Esophagus muscularis mucosa (tissue), 4 donors: Measurements from ENCODE around the gene CLRN2. TPM values are rescaled to one million over a fixed set of nuclear protein-coding genes. Genes with fewer than 3 reads are reported as not detected.

Source experiments
- DNase-seq: peaks from one replicate; pipeline ENCODE4 v3.0.0-alpha.2; 2017; ENCODE audit errors: extremely low spot score
- H3K27ac ChIP-seq, 4 donors: fragments of 200-600 bp; sonication (generic); replicated peaks in 1 of 4; 1 replicate in 3 of 4; 2 replicates in 1 of 4; pipeline ENCODE4 v1.5.1; 2016 to 2019; ENCODE audit warnings: mild to moderate bottlenecking in 1 of 4
- H3K27me3 ChIP-seq, 4 donors: fragments of 200-600 bp; sonication (generic); one replicate each; pipeline versions ENCODE4 v1.5.1 to v1.6.0; 2016 to 2019
- H3K36me3 ChIP-seq, 4 donors: fragments of 200-600 bp; sonication (generic); one replicate each; pipeline ENCODE4 v1.5.1; 2016 to 2019
- H3K4me1 ChIP-seq, 4 donors: fragments of 200-600 bp; sonication (generic); one replicate each; pipeline ENCODE4 v1.5.1; 2016 to 2019
- H3K4me3 ChIP-seq, 4 donors: fragments of 200-600 bp; sonication (generic); 1 replicate in 2 of 4; 2 replicates in 2 of 4; pipeline ENCODE4 v1.5.1; 2016 to 2019; ENCODE audit warnings: mild to moderate bottlenecking in 4 of 4, moderate library complexity in 1 of 4
- H3K9me3 ChIP-seq, 4 donors: fragments of 200-600 bp; sonication (generic); 1 replicate in 3 of 4; 2 replicates in 1 of 4; pipeline ENCODE4 v1.5.1; 2016 to 2019
- EP300 ChIP-seq: sonication (generic); formaldehyde crosslinking; IDR thresholded peaks from one replicate; pipeline ENCODE4 v1.6.1; 2017; ENCODE audit warnings: antibody characterized with exemption
- POLR2A ChIP-seq: fragments of 450-650 bp; IDR thresholded peaks from one replicate; pipeline ENCODE4 v1.6.1; 2017; ENCODE audit warnings: antibody characterized with exemption, moderate library complexity, mild to moderate bottlenecking, low read depth
- POLR2AphosphoS5 ChIP-seq, 2 donors: sonication (generic); formaldehyde crosslinking; IDR thresholded peaks; one replicate each; pipeline ENCODE4 v1.6.1; 2017; ENCODE audit warnings: antibody characterized with exemption in 2 of 2
- WGBS: methylation state at CpG from one replicate; pipeline ENCODE4 v1.1.5; 2018; 5-methylcytosine and 5-hydroxymethylcytosine counted together
- intact Hi-C: fragments of 100-400 bp; cut with DNase I; formaldehyde crosslinking; loops from one replicate; pipeline ENCODE4 v1.15.1; 2023
- total RNA-seq, 4 donors: library from RNA; depleted of rRNA; stranded (reverse); fragments of >200 nt; gene quantifications; one replicate each; pipeline versions ENCODE4 v1.1.0 to v1.2.1, GENCODE V29; 2016
- TF ChIP-seq, protein P1 (sequence below), 3 experiments: fragments of 200-600 bp in 2 of 3; fragments of 450-650 bp in 1 of 3; sonication (generic) in 2 of 3; IDR thresholded peaks; one replicate each; pipeline ENCODE4 v1.5.1; 2017 to 2019; ENCODE audit warnings: antibody characterized with exemption in 3 of 3, mild to moderate bottlenecking in 2 of 3, moderate library complexity in 1 of 3

The CLRN2 gene
- total RNA-seq, 4 donors from 2014 or later: not detected

DNA sequence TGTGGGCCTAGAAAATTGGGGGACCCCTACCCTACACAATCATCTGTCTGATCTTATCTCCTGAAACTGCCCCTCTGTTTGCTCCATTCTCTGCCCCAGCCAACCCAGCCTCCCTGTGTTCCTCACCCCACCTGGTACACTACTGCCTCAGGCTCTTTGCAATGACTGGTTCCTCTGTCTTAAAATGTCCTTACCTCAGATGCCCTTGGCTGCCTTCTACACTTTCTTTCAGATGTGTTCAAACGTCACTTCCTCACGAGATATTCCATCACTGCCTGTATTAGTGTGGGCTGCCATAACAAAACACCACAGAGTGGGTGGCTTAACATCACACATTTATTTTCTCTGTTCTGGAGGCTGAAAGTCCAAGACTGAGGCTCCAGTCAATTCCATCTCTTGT is 32.2 kb upstream of the CLRN2 start:
- intact Hi-C loops: no loop called here
- H3K9me3 ChIP-seq: peaks cover 0 to 21% (median 7%) of the 10 kb centered on the region in 4 donors
- 94% methylated on average over 2 of the region's 2 CpGs for WGBS
- peaks cover 21 to 79% (median 48%) of the 10 kb centered on the region in 4 donors for H3K36me3 ChIP-seq
- no peak for DNase-seq
- TF ChIP-seq POLR2AphosphoS5 (IDR thresholded peaks at IDR 0.05): no peak
- no peak for TF ChIP-seq EP300
- TF ChIP-seq POLR2A: no peak
- TF ChIP-seq, protein P1, sequence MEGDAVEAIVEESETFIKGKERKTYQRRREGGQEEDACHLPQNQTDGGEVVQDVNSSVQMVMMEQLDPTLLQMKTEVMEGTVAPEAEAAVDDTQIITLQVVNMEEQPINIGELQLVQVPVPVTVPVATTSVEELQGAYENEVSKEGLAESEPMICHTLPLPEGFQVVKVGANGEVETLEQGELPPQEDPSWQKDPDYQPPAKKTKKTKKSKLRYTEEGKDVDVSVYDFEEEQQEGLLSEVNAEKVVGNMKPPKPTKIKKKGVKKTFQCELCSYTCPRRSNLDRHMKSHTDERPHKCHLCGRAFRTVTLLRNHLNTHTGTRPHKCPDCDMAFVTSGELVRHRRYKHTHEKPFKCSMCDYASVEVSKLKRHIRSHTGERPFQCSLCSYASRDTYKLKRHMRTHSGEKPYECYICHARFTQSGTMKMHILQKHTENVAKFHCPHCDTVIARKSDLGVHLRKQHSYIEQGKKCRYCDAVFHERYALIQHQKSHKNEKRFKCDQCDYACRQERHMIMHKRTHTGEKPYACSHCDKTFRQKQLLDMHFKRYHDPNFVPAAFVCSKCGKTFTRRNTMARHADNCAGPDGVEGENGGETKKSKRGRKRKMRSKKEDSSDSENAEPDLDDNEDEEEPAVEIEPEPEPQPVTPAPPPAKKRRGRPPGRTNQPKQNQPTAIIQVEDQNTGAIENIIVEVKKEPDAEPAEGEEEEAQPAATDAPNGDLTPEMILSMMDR (IDR thresholded peaks at IDR 0.05): no peak
- no peaks in the 10 kb centered on the region for H3K4me1 ChIP-seq
- H3K27ac ChIP-seq: no peak overlapping the region
- no peaks in the 10 kb centered on the region for H3K27me3 ChIP-seq
- H3K4me3 ChIP-seq: no peak overlapping the region

DNA sequence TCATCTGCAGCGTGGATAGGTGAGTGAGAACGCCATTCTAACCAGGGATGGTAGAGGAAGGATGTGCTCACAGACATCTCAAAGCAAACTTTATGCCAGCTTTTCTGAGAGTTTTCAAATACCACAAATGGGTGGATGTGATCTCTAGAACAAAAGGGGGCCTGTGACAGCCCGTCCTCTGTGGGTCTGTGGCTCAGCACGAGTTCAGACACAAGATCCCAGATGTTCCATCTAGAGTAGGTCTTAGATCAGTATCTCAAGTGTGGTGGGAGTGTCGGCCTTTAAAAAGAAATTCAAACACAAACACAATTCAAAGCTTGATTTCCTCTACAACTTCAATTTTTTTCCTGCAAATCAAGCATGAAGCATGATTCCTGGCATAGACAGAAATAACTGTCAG is 25.8 kb upstream of the CLRN2 start:
- Histone ChIP-seq H3K9me3 (no peaks in the 10 kb centered on the region), H3K4me1 (peaks cover 0 to 24% (median 13%) of the 10 kb centered on the region in 4 donors), H3K4me3 (no peak overlapping the region), H3K27ac (no peak overlapping the region), H3K27me3 (no peaks in the 10 kb centered on the region), H3K36me3 (peaks cover 36 to 84% (median 70%) of the 10 kb centered on the region in 4 donors)
- WGBS: 93% methylated on average over 5 of the region's 5 CpGs
- DNase-seq: no peak
- TF ChIP-seq POLR2AphosphoS5 (IDR thresholded peaks at IDR 0.05) (no peak), EP300 (no peak), POLR2A (no peak)
- TF ChIP-seq, protein P1 (IDR thresholded peaks at IDR 0.05): no peak
- intact Hi-C loops: no loop called here

DNA sequence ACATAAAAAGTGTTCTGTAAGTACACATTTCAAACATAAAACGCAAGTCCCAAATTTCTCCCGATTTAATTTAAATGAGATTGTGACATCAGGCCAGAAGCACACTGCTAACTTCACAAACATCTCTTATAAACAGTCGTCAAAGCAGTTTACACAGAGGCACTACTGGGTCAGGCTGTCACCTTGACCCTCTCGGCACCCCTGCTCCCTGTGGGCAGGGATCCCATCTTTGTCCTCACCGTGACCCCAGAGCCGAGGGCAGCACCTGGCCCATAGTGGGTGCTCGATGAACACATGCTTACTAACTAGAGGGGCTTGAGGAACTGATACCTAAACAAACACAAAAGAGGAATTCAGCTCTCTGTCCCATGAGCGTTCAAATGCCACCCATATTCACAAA is 25.2 kb upstream of the CLRN2 start:
- no peaks in the 10 kb centered on the region for H3K9me3 ChIP-seq
- H3K4me3 ChIP-seq: no peak overlapping the region
- no peaks in the 10 kb centered on the region for H3K27me3 ChIP-seq
- no peak overlapping the region for H3K27ac ChIP-seq
- intact Hi-C loops: no loop called here
- no peak for DNase-seq
- peaks cover 33 to 86% (median 72%) of the 10 kb centered on the region in 4 donors for H3K36me3 ChIP-seq
- WGBS: 79% methylated on average over 8 of the region's 8 CpGs
- TF ChIP-seq, protein P1 (IDR thresholded peaks at IDR 0.05): no peak
- TF ChIP-seq POLR2A: no peak
- TF ChIP-seq POLR2AphosphoS5 (IDR thresholded peaks at IDR 0.05): no peak
- TF ChIP-seq EP300: no peak
- peaks cover 0 to 28% (median 15%) of the 10 kb centered on the region in 4 donors for H3K4me1 ChIP-seq

DNA sequence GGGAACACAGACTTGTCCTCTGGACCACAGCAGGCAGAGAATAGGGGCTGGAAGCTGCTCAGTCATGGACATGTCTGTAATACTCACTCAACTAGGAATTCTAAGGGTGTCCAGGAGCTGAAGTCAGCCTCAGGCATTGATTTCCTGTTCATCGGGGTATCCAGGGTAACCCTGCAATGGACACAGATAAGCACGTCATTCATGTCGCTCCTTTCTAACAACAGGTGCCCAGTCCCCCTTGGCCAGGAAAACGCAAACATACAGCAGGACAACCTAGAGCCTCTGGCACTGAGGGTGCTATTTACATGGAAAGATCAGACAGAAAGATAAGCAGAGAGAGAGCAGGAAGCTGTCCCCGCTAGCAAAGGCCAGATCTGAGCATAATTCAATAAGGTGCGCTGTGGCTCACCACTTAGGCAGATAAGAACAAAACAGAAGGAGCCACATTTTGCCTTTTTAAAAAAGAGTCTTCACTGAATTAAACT is 24.3 kb upstream of the CLRN2 start:
- Histone ChIP-seq H3K27ac (no peak overlapping the region), H3K9me3 (no peaks in the 10 kb centered on the region), H3K4me1 (peaks cover 0 to 31% (median 16%) of the 10 kb centered on the region in 4 donors), H3K27me3 (no peaks in the 10 kb centered on the region), H3K36me3 (peaks cover 27 to 87% (median 72%) of the 10 kb centered on the region in 4 donors), H3K4me3 (no peak overlapping the region)
- TF ChIP-seq POLR2A: no peak
- TF ChIP-seq, protein P1 (IDR thresholded peaks at IDR 0.05): no peak
- TF ChIP-seq POLR2AphosphoS5 (IDR thresholded peaks at IDR 0.05): no peak
- no peak for TF ChIP-seq EP300
- DNase-seq: no peak
- intact Hi-C loops: no loop called here
- WGBS: 82% methylated on average over 6 of the region's 6 CpGs

DNA sequence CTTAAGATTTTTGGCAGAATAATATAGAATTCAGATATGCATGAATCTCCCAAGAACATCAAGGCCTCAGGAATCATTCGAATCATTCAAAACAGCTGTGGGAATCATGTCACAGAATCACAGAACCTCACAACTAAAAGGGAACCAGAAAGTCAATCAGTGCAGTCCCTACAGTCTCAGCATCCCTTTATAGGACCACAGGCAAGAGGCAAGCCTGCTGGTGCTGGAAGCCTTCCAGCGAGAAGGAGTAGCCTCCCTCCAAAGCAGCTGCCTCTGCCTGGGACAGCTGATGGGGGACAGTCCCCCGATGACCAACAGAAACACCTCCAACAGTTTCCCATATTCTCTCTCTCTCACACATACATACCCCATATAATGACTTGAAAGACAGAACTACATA is 23.8 kb upstream of the CLRN2 start:
- Histone ChIP-seq H3K9me3 (no peaks in the 10 kb centered on the region), H3K4me3 (no peak overlapping the region), H3K4me1 (peaks cover 0 to 31% (median 16%) of the 10 kb centered on the region in 4 donors), H3K27me3 (no peaks in the 10 kb centered on the region), H3K27ac (no peak overlapping the region), H3K36me3 (peaks cover 25 to 86% (median 69%) of the 10 kb centered on the region in 4 donors)
- no peak for TF ChIP-seq EP300
- TF ChIP-seq POLR2A: no peak
- TF ChIP-seq POLR2AphosphoS5 (IDR thresholded peaks at IDR 0.05): no peak
- TF ChIP-seq, protein P1 (IDR thresholded peaks at IDR 0.05): no peak
- 87% methylated on average over 3 of the region's 3 CpGs for WGBS
- intact Hi-C loops: no loop called here
- DNase-seq: no peak
